Posterior vena cava (tissue), 2 donors: ENCODE results near the gene STAM2. TPM values are rescaled to one million over a fixed set of nuclear protein-coding genes. Genes with fewer than 3 reads are reported as not detected.
"Not testable (repeated sequence)": the region's sequence is repeated elsewhere in the genome, so short reads cannot be mapped to it uniquely, and the experiment has no call there.

Experiments
- DNase-seq: peaks from one replicate; pipeline ENCODE4 v3.0.0-alpha.2; 2020; ENCODE audit warnings: low spot score
- intact Hi-C, 2 donors: fragments of 100-400 bp; cut with DNase I; formaldehyde crosslinking; loops; one replicate each; pipeline versions ENCODE4 v1.14.1 to v1.14.2; 2022 to 2023
- total RNA-seq, 2 donors: library from RNA; stranded (reverse); fragmentation: NEBNext Ultra II Directional; extraction: Animal tissue kit (Norgen Biotek cat#: 25700); gene quantifications; one replicate each; pipeline ENCODE4 v1.2.1, GENCODE V29; 2021
- donor health status: DM: yes; HTN: yes; CAD: no.
- donor health status: DM: yes; HTN: yes; CAD: no.

The STAM2 gene
- total RNA-seq, 2 donors from 2014 or later, result 40.9 to 50.8 TPM

GRCh38 chr2:152176113-152176714 lies 651 bp upstream of the STAM2 start:
- intact Hi-C loops, result loop anchor here in 1 of 2 donors (5.0 kb wide), 1 partner anchor 461 kb away; no protein-coding TSS in a partner anchor
- DNase-seq, result no peak

- DNase-seq, result no peak
- intact Hi-C loops, result loop anchor here in 1 of 2 donors (5.0 kb wide), 1 partner anchor 462 kb away; no protein-coding TSS in a partner anchor
Observed at GRCh38 chr2:152175012-152175367, 573 bp downstream of the STAM2 start.

- intact Hi-C loops, result no loop called here
- DNase-seq, result no peak
Observed at GRCh38 chr2:152174574-152174973, 989 bp downstream of the STAM2 start.

GRCh38 chr2:152173831-152174230 lies 1.7 kb downstream of the STAM2 start:
- DNase-seq, result no peak
- intact Hi-C loops, result no loop called here

- intact Hi-C loops, DNase-seq: not testable (repeated sequence)
Observed at GRCh38 chr2:152172201-152172785, 3.3 kb downstream of the STAM2 start.

- intact Hi-C loops, result no loop called here
Observed at GRCh38 chr2:152171718-152172117, 3.8 kb downstream of the STAM2 start.

GRCh38 chr2:152169158-152169557 lies 6.4 kb downstream of the STAM2 start:
- intact Hi-C loops, result loop anchor here in 1 of 2 donors (5.0 kb wide), 1 partner anchor 127 kb away; no protein-coding TSS in a partner anchor
- not testable (repeated sequence) for DNase-seq

More at GRCh38 chr2:152171718-152172117, 3.8 kb downstream of the STAM2 start:
- no peak for DNase-seq

- DNase-seq, result not testable (repeated sequence)
- intact Hi-C loops, result loop anchor here in 1 of 2 donors (5.0 kb wide), 1 partner anchor 125 kb away; no protein-coding TSS in a partner anchor
Observed at GRCh38 chr2:152167470-152167869, 8.1 kb downstream of the STAM2 start.

GRCh38 chr2:152167065-152167464 lies 8.5 kb downstream of the STAM2 start:
- intact Hi-C loops, result loop anchor here in 1 of 2 donors (5.0 kb wide), 1 partner anchor 125 kb away; no protein-coding TSS in a partner anchor
- DNase-seq, result no peak

GRCh38 chr2:152166633-152167032 lies 8.9 kb downstream of the STAM2 start:
- no peak for DNase-seq
- intact Hi-C loops, result loop anchor here in 1 of 2 donors (5.0 kb wide), 1 partner anchor 124 kb away; no protein-coding TSS in a partner anchor

GRCh38 chr2:152165780-152166179 lies 9.8 kb downstream of the STAM2 start:
- intact Hi-C loops, result loop anchor here in 1 of 2 donors (5.0 kb wide), 1 partner anchor 123 kb away; no protein-coding TSS in a partner anchor
- no peak for DNase-seq

- intact Hi-C loops, result loop anchor here in 1 of 2 donors (5.0 kb wide), 1 partner anchor 123 kb away; no protein-coding TSS in a partner anchor
- no peak for DNase-seq
Observed at GRCh38 chr2:152165306-152165705, 10.3 kb downstream of the STAM2 start.

GRCh38 chr2:152163669-152164068 lies 11.9 kb downstream of the STAM2 start:
- intact Hi-C loops, result not testable (repeated sequence)

GRCh38 chr2:152162141-152162540 lies 13.4 kb downstream of the STAM2 start:
- DNase-seq, result no peak
- intact Hi-C loops, result no loop called here

More at GRCh38 chr2:152163669-152164068, 11.9 kb downstream of the STAM2 start:
- not testable (repeated sequence) for DNase-seq

- no peak for DNase-seq
- intact Hi-C loops, result no loop called here
Observed at GRCh38 chr2:152161598-152161997, 14.0 kb downstream of the STAM2 start.

- intact Hi-C loops, DNase-seq: not testable (repeated sequence)
Observed at GRCh38 chr2:152160378-152160777, 15.2 kb downstream of the STAM2 start.

GRCh38 chr2:152157253-152157652 lies 18.3 kb downstream of the STAM2 start:
- intact Hi-C loops, result loop anchor here in 1 of 2 donors (10.0 kb wide), 1 partner anchor 112 kb away; no protein-coding TSS in a partner anchor
- no peak for DNase-seq

- DNase-seq, result no peak
- intact Hi-C loops, result loop anchor here in 1 of 2 donors (10.0 kb wide), 1 partner anchor 110 kb away; no protein-coding TSS in a partner anchor
Observed at GRCh38 chr2:152155209-152155608, 20.4 kb downstream of the STAM2 start.

- DNase-seq, result no peak
- intact Hi-C loops, result loop anchor here in 1 of 2 donors (10.0 kb wide), 1 partner anchor 110 kb away; no protein-coding TSS in a partner anchor
Observed at GRCh38 chr2:152154462-152154861, 21.1 kb downstream of the STAM2 start.
